ENCODE results near the gene ASB8.
"Not testable (repeated sequence)": the region's sequence is repeated elsewhere in the genome, so short reads cannot be mapped to it uniquely, and the experiment has no call there.

ASB8 gene

DNA sequence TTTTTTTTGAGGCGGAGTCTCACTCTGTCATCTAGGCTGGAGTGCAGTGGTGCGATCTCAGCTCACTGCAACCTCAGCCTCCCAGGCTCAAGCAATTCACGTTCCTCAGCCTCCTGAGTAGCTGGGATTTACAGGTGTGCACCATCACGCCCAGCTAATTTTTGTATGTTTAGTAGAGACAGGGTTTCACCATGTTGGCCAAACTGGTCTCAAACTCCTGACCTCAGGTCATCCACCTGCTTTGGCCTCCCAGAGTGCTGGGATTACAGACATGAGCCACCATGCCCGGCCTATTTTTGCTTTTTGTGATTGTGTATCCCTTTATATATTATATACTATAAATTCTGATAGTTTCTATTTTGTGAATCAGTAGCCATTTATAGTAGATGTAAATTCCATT, 1.5 kb downstream of the ASB8 start:
- H3K27me3 ChIP-seq (ENCODE audit: control insufficient read depth, insufficient read depth, low read length); H3K4me3 ChIP-seq (ENCODE audit: low read length): not testable (repeated sequence)

DNA sequence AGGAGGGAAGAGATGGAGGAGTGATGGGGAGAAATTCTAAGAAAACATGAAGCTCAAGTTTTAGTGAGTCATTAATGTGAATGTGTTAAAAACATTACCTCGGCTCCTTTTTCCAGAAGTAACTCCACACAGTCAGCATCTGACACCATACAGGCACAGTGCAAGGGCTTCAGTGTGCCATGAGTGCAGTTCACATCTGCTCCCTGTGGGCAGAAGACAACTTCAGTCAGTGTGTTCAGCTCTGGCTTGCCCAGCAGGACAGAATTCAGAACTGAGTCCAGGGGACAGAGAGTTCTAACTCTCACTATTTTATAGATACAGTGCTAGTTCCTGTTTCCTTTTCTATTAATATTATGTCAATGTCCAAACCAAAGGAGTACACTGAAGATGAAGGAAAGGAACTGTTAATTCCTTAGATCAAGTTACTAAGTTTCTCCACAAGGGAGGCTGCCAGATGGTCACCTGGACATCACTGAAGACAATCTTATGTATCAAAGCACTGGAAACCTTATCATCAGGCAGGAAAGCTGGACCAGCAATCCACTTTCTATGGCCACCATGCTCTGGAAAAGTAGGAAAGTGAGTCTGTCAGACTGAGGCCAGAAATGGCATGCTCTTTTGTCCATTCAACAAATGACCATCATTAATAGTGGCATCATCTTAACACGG, 6.1 kb downstream of the ASB8 start:
- H3K4me1 ChIP-seq (ENCODE audit: control insufficient read depth, insufficient read depth, low read length): no peaks in the 10 kb centered on the region
- peaks cover 14% of the 10 kb centered on the region for H3K36me3 ChIP-seq (ENCODE audit: control insufficient read depth, insufficient read depth, low read length)
- H3K9me3 ChIP-seq (ENCODE audit: control insufficient read depth, low read length): no peaks in the 10 kb centered on the region
- H3K4me3 ChIP-seq (ENCODE audit: low read length): no peak overlapping the region
- no peak overlapping the region for H3K9ac ChIP-seq (ENCODE audit: low read length)
- no peaks in the 10 kb centered on the region for H3K27me3 ChIP-seq (ENCODE audit: control insufficient read depth, insufficient read depth, low read length)

More for the DNA sequence above, 1.5 kb downstream of the ASB8 start:
- not testable (repeated sequence) for H3K4me1 ChIP-seq (ENCODE audit: control insufficient read depth, insufficient read depth, low read length); H3K9me3 ChIP-seq (ENCODE audit: control insufficient read depth, low read length); H3K36me3 ChIP-seq (ENCODE audit: control insufficient read depth, insufficient read depth, low read length); H3K9ac ChIP-seq (ENCODE audit: low read length)

DNA sequence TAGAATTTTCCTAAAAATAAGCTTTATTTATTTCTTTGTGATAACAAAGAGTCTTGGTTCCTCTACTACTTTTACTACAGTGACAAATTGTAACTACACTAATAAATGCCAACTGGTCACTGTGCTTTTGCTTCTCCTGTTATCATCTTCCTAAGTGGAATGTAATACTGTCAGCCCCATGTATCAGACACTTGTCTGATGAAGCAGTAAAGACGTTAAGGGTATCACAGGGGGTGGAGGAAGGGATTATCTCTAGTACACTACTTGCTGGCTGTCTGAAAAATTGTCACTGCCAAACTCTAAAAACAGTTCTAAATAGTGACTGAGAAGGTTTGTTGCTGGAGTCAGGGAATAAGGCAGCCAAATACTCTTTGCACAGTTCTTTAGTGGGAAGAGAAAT, 11.3 kb downstream of the ASB8 start:
- no peak overlapping the region for H3K4me3 ChIP-seq (ENCODE audit: low read length)
- H3K4me1 ChIP-seq (ENCODE audit: control insufficient read depth, insufficient read depth, low read length): no peaks in the 10 kb centered on the region
- H3K9ac ChIP-seq (ENCODE audit: low read length): no peak overlapping the region
- no peaks in the 10 kb centered on the region for H3K27me3 ChIP-seq (ENCODE audit: control insufficient read depth, insufficient read depth, low read length)
- H3K9me3 ChIP-seq (ENCODE audit: control insufficient read depth, low read length): no peaks in the 10 kb centered on the region
- peaks cover 14% of the 10 kb centered on the region for H3K36me3 ChIP-seq (ENCODE audit: control insufficient read depth, insufficient read depth, low read length)

DNA sequence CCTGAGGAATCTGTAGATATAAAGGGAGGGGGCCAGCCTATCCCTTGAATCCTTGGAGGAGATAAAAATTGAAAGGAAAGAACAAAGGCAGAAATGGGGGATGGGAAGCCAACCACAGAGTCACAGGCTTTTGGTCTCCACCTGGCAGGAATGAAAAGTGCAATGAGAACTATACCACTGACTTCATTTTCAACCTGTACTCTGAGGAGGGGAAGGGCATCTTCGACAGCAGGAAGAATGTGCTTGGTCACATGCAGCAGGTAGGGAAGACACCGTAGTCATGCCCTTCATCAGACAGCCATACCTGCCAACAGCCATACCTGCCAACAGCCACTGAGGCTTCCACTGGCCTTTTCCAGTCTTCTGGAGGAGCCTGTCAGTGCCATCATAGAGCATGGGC, 13.4 kb downstream of the ASB8 start:
- no peaks in the 10 kb centered on the region for H3K27me3 ChIP-seq (ENCODE audit: control insufficient read depth, insufficient read depth, low read length)
- no peaks in the 10 kb centered on the region for H3K4me1 ChIP-seq (ENCODE audit: control insufficient read depth, insufficient read depth, low read length)
- H3K9ac ChIP-seq (ENCODE audit: low read length): no peak overlapping the region
- H3K36me3 ChIP-seq (ENCODE audit: control insufficient read depth, insufficient read depth, low read length): no peaks in the 10 kb centered on the region
- H3K9me3 ChIP-seq (ENCODE audit: control insufficient read depth, low read length): no peaks in the 10 kb centered on the region
- no peak overlapping the region for H3K4me3 ChIP-seq (ENCODE audit: low read length)

DNA sequence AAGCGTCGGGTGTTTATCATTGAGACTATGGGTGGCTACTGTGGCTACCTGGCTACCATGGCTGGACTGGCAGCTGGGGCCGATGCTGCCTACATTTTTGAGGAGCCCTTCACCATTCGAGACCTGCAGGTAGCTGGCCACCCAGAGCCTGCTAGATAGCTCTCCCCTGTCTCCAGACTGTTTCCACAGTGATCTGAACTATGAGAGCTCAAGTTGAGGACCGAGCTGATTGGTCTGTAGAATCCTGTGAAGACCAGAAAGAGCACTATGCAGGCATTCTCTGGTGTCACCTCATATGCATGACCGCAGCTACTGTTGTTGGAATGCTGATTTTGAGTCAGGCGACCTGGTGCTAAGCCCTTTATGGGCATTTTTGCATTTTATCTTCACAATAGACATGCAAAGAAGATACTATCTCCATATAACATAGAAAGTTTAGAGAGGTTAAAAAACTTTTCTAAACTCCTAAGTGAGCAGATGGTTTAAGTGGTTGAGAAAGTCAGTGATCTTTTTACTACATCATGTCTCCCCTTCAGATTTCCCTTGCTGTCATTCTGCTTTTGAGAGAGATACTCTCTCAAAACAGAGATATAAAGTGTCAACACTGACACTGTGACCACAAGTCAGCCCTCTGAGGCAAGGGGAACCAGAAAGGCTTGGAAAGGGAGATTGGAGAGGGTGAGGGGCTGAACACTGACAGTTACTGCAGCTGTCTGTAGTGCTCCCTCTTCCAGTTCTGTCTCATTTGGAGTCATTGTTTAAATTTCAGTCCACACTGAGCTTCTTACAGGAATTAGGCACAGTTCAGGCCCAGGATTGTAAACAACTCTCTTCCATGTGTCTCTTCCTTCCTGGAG, 14.3 kb downstream of the ASB8 start:
- Histone ChIP-seq H3K9me3 (ENCODE audit: control insufficient read depth, low read length) (no peaks in the 10 kb centered on the region), H3K27me3 (ENCODE audit: control insufficient read depth, insufficient read depth, low read length) (no peaks in the 10 kb centered on the region), H3K36me3 (ENCODE audit: control insufficient read depth, insufficient read depth, low read length) (no peaks in the 10 kb centered on the region), H3K4me3 (ENCODE audit: low read length) (no peak overlapping the region), H3K9ac (ENCODE audit: low read length) (no peak overlapping the region), H3K4me1 (ENCODE audit: control insufficient read depth, insufficient read depth, low read length) (no peaks in the 10 kb centered on the region)

DNA sequence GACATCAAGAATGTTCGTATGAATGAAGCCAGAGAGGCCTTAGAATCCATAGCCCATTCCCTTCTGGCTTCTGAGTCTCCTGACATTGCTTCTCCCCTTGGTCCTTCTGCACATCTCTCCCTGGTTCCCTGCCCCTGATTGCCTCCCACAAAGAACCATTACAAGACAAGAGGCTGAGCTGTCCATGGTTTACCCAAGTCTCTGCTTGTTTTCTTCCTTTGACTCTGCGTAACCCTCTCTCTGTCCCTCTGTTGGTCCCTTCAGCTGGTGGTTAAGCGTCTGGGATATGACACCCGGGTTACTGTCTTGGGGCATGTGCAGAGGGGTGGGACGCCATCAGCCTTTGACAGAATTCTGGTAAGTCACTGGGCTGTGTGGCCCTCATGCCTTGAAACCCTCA, 22.3 kb downstream of the ASB8 start:
- peaks cover 5% of the 10 kb centered on the region for H3K36me3 ChIP-seq (ENCODE audit: control insufficient read depth, insufficient read depth, low read length)

DNA sequence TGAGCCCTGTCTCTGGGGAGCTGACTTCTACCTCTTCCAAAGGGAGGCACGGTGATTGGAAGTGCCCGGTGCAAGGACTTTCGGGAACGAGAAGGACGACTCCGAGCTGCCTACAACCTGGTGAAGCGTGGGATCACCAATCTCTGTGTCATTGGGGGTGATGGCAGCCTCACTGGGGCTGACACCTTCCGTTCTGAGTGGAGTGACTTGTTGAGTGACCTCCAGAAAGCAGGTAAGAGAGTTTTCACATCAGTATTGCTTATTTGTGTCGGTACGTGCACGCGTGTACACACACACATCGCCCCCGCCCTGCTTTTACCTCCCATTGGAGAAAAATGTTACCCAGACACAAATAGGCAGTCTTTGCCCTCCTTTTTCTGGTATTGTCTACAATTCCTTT, 24.5 kb downstream of the ASB8 start:
- no peaks in the 10 kb centered on the region for H3K9me3 ChIP-seq (ENCODE audit: control insufficient read depth, low read length)
- no peak overlapping the region for H3K4me3 ChIP-seq (ENCODE audit: low read length)
- H3K27me3 ChIP-seq (ENCODE audit: control insufficient read depth, insufficient read depth, low read length): no peaks in the 10 kb centered on the region
- H3K9ac ChIP-seq (ENCODE audit: low read length): no peak overlapping the region
- H3K4me1 ChIP-seq (ENCODE audit: control insufficient read depth, insufficient read depth, low read length): no peaks in the 10 kb centered on the region
- peaks cover 5% of the 10 kb centered on the region for H3K36me3 ChIP-seq (ENCODE audit: control insufficient read depth, insufficient read depth, low read length)

More for the DNA sequence above, 22.3 kb downstream of the ASB8 start:
- Histone ChIP-seq H3K27me3 (ENCODE audit: control insufficient read depth, insufficient read depth, low read length) (no peaks in the 10 kb centered on the region), H3K9ac (ENCODE audit: low read length) (no peak overlapping the region), H3K4me3 (ENCODE audit: low read length) (no peak overlapping the region), H3K4me1 (ENCODE audit: control insufficient read depth, insufficient read depth, low read length) (no peaks in the 10 kb centered on the region), H3K9me3 (ENCODE audit: control insufficient read depth, low read length) (no peaks in the 10 kb centered on the region)

DNA sequence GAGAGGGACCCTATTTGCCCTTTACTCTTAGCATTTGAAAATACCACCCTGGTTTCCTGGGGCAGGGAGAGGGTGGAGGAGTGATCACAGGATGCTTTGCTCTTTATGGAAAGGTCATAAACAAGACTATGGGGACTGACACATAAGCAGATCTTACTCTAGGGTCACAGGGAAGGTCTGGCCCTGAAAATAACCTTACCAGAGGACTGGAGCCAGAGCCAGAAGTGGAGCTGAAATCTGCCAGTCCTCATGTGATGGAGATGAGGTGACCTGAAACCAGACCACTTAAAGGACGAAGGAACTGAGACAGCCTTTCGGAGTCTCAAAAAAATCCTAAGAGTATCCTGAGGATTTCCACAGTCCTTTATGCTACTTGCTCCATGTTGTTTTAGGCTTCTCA, 25.8 kb downstream of the ASB8 start:
- H3K4me1 ChIP-seq (ENCODE audit: control insufficient read depth, insufficient read depth, low read length): no peaks in the 10 kb centered on the region
- no peaks in the 10 kb centered on the region for H3K9me3 ChIP-seq (ENCODE audit: control insufficient read depth, low read length)
- no peaks in the 10 kb centered on the region for H3K27me3 ChIP-seq (ENCODE audit: control insufficient read depth, insufficient read depth, low read length)
- peaks cover 5% of the 10 kb centered on the region for H3K36me3 ChIP-seq (ENCODE audit: control insufficient read depth, insufficient read depth, low read length)
- no peak overlapping the region for H3K4me3 ChIP-seq (ENCODE audit: low read length)
- no peak overlapping the region for H3K9ac ChIP-seq (ENCODE audit: low read length)

DNA sequence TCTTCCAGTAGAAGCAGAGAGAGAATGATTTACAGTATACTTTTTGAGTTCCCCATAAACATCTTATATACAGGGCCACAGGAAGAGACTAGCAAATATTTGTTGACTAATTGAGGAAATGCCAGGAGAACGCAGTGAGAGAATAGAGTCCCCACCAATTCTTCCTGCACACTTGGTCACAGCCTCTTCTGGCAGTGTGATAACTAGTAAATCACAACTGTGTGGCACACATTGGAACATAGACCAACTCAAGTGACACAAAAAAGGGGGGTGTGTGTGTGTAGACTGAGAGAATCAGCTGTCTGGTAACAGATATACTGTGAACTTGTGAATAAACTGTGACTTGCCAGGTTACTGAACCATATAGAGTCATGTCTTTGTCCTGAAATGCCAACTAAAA, 27.9 kb downstream of the ASB8 start:
- no peaks in the 10 kb centered on the region for H3K9me3 ChIP-seq (ENCODE audit: control insufficient read depth, low read length)
- H3K27me3 ChIP-seq (ENCODE audit: control insufficient read depth, insufficient read depth, low read length): no peaks in the 10 kb centered on the region
- no peak overlapping the region for H3K9ac ChIP-seq (ENCODE audit: low read length)
- H3K4me3 ChIP-seq (ENCODE audit: low read length): no peak overlapping the region
- no peaks in the 10 kb centered on the region for H3K36me3 ChIP-seq (ENCODE audit: control insufficient read depth, insufficient read depth, low read length)
- H3K4me1 ChIP-seq (ENCODE audit: control insufficient read depth, insufficient read depth, low read length): no peaks in the 10 kb centered on the region

DNA sequence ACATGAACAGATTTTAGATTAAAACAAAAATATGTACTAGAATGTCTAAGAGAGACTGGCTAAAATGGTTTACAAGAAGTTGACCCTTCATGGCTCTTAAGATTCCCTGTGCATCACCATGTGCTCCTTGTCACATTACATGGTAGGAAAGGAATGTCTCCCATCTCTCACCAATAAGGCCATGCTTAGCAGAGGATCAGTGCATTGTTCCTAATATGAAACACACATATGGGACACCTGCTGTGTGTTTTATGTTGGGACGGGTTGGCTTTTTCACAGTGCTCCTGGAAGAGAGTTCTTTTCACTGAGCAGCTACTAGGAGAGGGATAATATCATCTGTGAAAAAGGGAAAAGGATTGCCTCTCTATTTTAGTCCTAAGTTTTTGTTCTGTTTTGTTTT, 28.5 kb downstream of the ASB8 start:
- no peak overlapping the region for H3K4me3 ChIP-seq (ENCODE audit: low read length)
- no peaks in the 10 kb centered on the region for H3K9me3 ChIP-seq (ENCODE audit: control insufficient read depth, low read length)
- no peaks in the 10 kb centered on the region for H3K27me3 ChIP-seq (ENCODE audit: control insufficient read depth, insufficient read depth, low read length)
- no peaks in the 10 kb centered on the region for H3K4me1 ChIP-seq (ENCODE audit: control insufficient read depth, insufficient read depth, low read length)
- H3K36me3 ChIP-seq (ENCODE audit: control insufficient read depth, insufficient read depth, low read length): no peaks in the 10 kb centered on the region
- no peak overlapping the region for H3K9ac ChIP-seq (ENCODE audit: low read length)

DNA sequence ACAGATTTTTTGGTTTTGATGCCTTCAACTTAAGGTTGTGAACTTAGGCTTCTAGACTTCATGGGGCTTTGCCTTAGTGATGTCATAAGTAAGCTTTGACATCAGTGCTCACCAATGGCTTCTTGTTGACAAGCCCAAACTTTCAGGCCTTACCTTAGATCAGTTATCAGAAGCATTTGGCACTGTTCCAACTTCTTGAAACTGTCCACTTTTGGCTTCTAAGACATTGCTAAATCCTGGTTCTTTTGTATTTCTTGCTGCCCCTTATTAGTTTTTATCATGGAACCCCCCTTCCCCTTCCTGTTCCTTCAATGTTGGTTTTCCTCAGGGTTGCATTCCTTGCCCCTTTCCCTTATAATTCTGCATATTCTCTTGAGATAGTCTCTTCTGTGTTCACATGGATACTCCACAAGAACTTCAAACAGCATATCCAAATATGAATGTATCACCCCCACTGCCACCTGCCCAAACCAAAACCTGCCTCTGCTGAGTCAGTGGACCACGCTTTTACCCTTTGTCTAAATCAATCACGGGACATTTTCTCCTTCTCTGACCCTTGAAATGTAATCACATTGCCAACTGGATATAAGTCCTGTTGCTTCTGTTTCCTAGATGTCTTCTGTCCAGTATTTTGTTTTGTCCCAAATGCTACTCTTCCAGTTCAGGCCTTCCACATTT, 30.2 kb downstream of the ASB8 start:
- Histone ChIP-seq H3K36me3 (ENCODE audit: control insufficient read depth, insufficient read depth, low read length) (no peaks in the 10 kb centered on the region), H3K9me3 (ENCODE audit: control insufficient read depth, low read length) (no peaks in the 10 kb centered on the region), H3K27me3 (ENCODE audit: control insufficient read depth, insufficient read depth, low read length) (no peaks in the 10 kb centered on the region), H3K4me1 (ENCODE audit: control insufficient read depth, insufficient read depth, low read length) (no peaks in the 10 kb centered on the region), H3K9ac (ENCODE audit: low read length) (no peak overlapping the region), H3K4me3 (ENCODE audit: low read length) (no peak overlapping the region)

DNA sequence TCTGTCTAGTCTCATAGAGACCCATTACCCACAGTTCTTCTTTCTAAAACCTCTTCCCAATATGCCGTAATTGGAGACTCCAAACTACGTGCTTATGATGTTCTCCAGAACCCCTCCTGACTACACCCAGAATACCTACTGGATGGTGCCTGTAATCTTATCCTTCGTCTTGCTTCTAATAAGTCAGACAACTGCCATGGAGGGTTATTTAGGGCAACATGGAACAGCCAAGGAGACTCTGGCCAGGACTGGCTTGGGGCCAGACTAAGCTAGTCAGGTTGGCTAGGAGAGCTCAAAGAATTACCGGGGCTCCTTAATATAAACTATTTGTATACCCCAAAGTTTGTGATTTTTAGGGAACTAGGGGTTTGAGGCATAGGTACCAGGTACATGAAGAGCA, 31.3 kb downstream of the ASB8 start:
- Histone ChIP-seq H3K4me3 (ENCODE audit: low read length) (no peak overlapping the region), H3K9me3 (ENCODE audit: control insufficient read depth, low read length) (no peaks in the 10 kb centered on the region)

More for the DNA sequence above, 31.3 kb downstream of the ASB8 start:
- H3K36me3 ChIP-seq (ENCODE audit: control insufficient read depth, insufficient read depth, low read length): no peaks in the 10 kb centered on the region
- H3K27me3 ChIP-seq (ENCODE audit: control insufficient read depth, insufficient read depth, low read length): no peaks in the 10 kb centered on the region
- H3K9ac ChIP-seq (ENCODE audit: low read length): no peak overlapping the region
- H3K4me1 ChIP-seq (ENCODE audit: control insufficient read depth, insufficient read depth, low read length): no peaks in the 10 kb centered on the region
